HepG2 (cell line): ENCODE results near the gene MSI2. TPM values are rescaled to one million over a fixed set of nuclear protein-coding genes. Genes with fewer than 3 reads are reported as not detected.

Experiments used
- ATAC-seq: fragments of 200-7000 bp; cut with Tn5 transposase; 3 replicates; pipeline ENCODE4 v1.9.1; 2020; ENCODE audit warnings: mild to moderate bottlenecking, moderate library complexity
- BruUV-seq: library from RNA; stranded (reverse); fragments of 400-500 nt; replicated peaks from 2 replicates; lab custom pipeline; 2021; lab: Mats Ljungman, UMichigan
- CTCF ChIA-PET: fragments of 300-600 bp; formaldehyde crosslinking; extraction: SDS; loops from one replicate; lab custom pipeline; 2021; ENCODE audit warnings: low total read pairs, inconsistent platforms, low intra/inter-chr PET ratio; lab: Yijun Ruan, JAX
- POLR2A ChIA-PET: fragments of 350-600 bp; sonication (Branson Sonifier 250); formaldehyde crosslinking; loops from one replicate; lab custom pipeline; 2020; ENCODE audit warnings: antibody characterized with exemption, inconsistent platforms; lab: Yijun Ruan, JAX
- DNase-seq: peaks from one replicate; pipeline ENCODE4 v3.0.0-alpha.2; 2015; ENCODE audit warnings: low spot score
- FAIRE-seq: peaks from 3 replicates; lab custom pipeline; 2011; peaks lifted over from hg19 to GRCh38; lab: Jason Lieb, UNC
- H2AFZ ChIP-seq: one replicate; pipeline ENCODE4 v1.6.1; 2011; ENCODE audit warnings: low read length, inconsistent platforms
- H3K27ac ChIP-seq: fragments of 300-600 bp; 3 replicates; pipeline ENCODE4 v1.8.0; 2011; ENCODE audit warnings: mixed run types, mild to moderate bottlenecking, mixed read lengths, low read length, inconsistent platforms; ENCODE audit not compliant: insufficient read depth; ENCODE audit errors: extremely low read length
- H3K27me3 ChIP-seq, 2 experiments: fragments of 200-600 bp in 1 of 2; 2 replicates in 1 of 2; 3 replicates in 1 of 2; pipeline versions ENCODE4 v1.6.0 to v1.8.0; 2011; ENCODE audit warnings: low read length in 2 of 2, mild to moderate bottlenecking in 2 of 2, moderate library complexity in 2 of 2, inconsistent platforms in 1 of 2; ENCODE audit not compliant: insufficient read depth in 2 of 2, control insufficient read depth in 1 of 2
- H3K36me3 ChIP-seq, 2 experiments: fragments of 200-600 bp in 1 of 2; replicated peaks in 1 of 2; 2 replicates in 1 of 2; 3 replicates in 1 of 2; pipeline versions ENCODE4 v1.5.1 to v1.8.0; 2011; ENCODE audit warnings: low read length in 2 of 2, inconsistent platforms in 1 of 2; ENCODE audit not compliant: insufficient read depth in 2 of 2, control insufficient read depth in 1 of 2
- H3K4me1 ChIP-seq: 2 replicates; pipeline ENCODE4 v1.5.1; 2012; ENCODE audit warnings: low read length, inconsistent platforms; ENCODE audit not compliant: insufficient read depth
- H3K4me2 ChIP-seq: 2 replicates; pipeline ENCODE4 v1.6.0; 2011; ENCODE audit warnings: low read depth, low read length, inconsistent platforms
- H3K4me3 ChIP-seq, 3 experiments: fragments of 200-600 bp in 1 of 3; sonication (generic), shearing (Covaris generic) in 1 of 3; replicated peaks in 1 of 3; 2 replicates each; pipeline ENCODE4 v1.5.1; 2011 to 2016; ENCODE audit warnings: low read length in 3 of 3, inconsistent platforms in 2 of 3, low read depth in 2 of 3, mild to moderate bottlenecking in 2 of 3, control low read depth in 1 of 3, mixed read lengths in 1 of 3; ENCODE audit not compliant: insufficient read depth in 1 of 3
- H3K79me2 ChIP-seq: one replicate; pipeline ENCODE4 v1.6.1; 2011; ENCODE audit warnings: low read length, inconsistent platforms; ENCODE audit not compliant: insufficient read depth
- H3K9ac ChIP-seq: 2 replicates; pipeline ENCODE4 v1.6.0; 2011; ENCODE audit warnings: mild to moderate bottlenecking, low read depth, low read length, inconsistent platforms; ENCODE audit not compliant: insufficient read depth
- H3K9me3 ChIP-seq: 2 replicates; pipeline ENCODE4 v1.5.1; 2012; ENCODE audit warnings: mild to moderate bottlenecking, low read length
- H4K20me1 ChIP-seq: 2 replicates; pipeline ENCODE4 v1.6.0; 2011; ENCODE audit warnings: inconsistent platforms, mild to moderate bottlenecking, low read length, moderate library complexity; ENCODE audit not compliant: insufficient read depth
- ARID2 ChIP-seq: sonication (generic); formaldehyde crosslinking; IDR thresholded peaks from 2 replicates; pipeline ENCODE4 v1.8.1; 2022; ENCODE audit warnings: mild to moderate bottlenecking, missing genetic modification reagents, borderline replicate concordance
- ZBTB38 ChIP-seq: sonication (generic); formaldehyde crosslinking; IDR thresholded peaks from 2 replicates; pipeline ENCODE4 v1.5.1; 2020; ENCODE audit warnings: mild to moderate bottlenecking, missing genetic modification reagents
- WGBS: methylation state at CpG from one replicate; pipeline ENCODE4 v1.1.6; 2017; ENCODE audit warnings: low lambda C conversion rate; 5-methylcytosine and 5-hydroxymethylcytosine counted together
- in situ Hi-C: cut with HindIII; loops from 2 replicates; pipeline ENCODE4 v1.10.0; 2017; ENCODE audit warnings: low pct_unique_long_range_greater_than_20kb; ENCODE audit not compliant: extremely low pct_ligation_motif_present
- intact Hi-C: fragments of 100-400 bp; cut with micrococcal nuclease; formaldehyde crosslinking; loops from one replicate; pipeline ENCODE4 v1.10.0; 2022; ENCODE audit not compliant: unreplicated experiment
- polyA plus RNA-seq, 8 experiments: library from polyadenylated mRNA; depleted of rRNA in 3 of 8; stranded (reverse) in 7 of 8; unstranded in 1 of 8; fragments of >200 nt; fragmentation: Illumina TruSeq in 4 of 8; extraction: Trizol in 4 of 8; gene quantifications; 2 replicates each; pipeline versions ENCODE4 v1.2.1 to v1.2.3, GENCODE V29; 2011 to 2016; ENCODE audit warnings: low read depth in 4 of 8, missing spikeins in 1 of 8, mixed read lengths in 1 of 8; ENCODE audit not compliant: insufficient read depth in 1 of 8
- total RNA-seq, 5 experiments: library from RNA; depleted of rRNA; stranded (reverse); fragments of >200 nt; fragmentation: Illumina TruSeq; extraction: Trizol; gene quantifications; 2 replicates each; pipeline ENCODE4 v1.2.3, GENCODE V29; 2016; ENCODE audit warnings: low read depth in 1 of 5
- TF ChIP-seq, protein P1 (sequence below): sonication (generic); formaldehyde crosslinking; IDR thresholded peaks from 2 replicates; pipeline ENCODE4 v1.4.0; 2020; ENCODE audit warnings: mild to moderate bottlenecking, missing genetic modification reagents
- TF ChIP-seq, protein P2 (sequence below): sonication (generic); formaldehyde crosslinking; IDR thresholded peaks from 2 replicates; pipeline ENCODE4 v1.4.0; 2020; ENCODE audit warnings: mild to moderate bottlenecking, missing genetic modification reagents
- TF ChIP-seq, protein P3 (sequence below): sonication (generic); formaldehyde crosslinking; IDR thresholded peaks from 2 replicates; pipeline ENCODE4 v1.8.0; 2023; ENCODE audit warnings: mild to moderate bottlenecking, missing genetic modification reagents

The MSI2 gene
- total and polyA plus RNA-seq, 2 of the 13 experiments (the other 11 are each of a cell fraction or from before 2014, with no cell fraction given), result 77.5 to 78.4 TPM

DNA sequence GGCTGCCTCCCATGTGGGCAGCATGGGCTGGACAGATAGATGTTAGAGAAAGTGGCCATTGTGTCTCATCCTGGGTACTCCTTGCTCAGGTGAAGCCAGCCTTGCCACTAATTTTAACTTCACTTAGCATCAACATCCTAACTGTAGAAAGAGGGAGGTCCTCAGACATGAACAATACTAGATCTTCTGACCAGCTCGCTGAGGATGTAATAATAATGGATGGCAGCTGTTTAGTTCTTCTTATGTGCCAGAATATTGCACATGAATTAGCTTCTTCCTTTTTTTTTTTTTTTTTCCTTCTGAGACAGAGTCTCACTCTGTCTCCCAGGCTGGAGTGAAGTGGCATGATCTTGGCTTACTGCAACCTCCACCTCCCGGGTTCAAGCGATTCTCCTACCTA, 256.4 kb downstream of the MSI2 start:
- 93% methylated on average over 3 of the region's 3 CpGs for WGBS
- DNase-seq (no peak), FAIRE-seq (no peak), ATAC-seq (no peak)
- no TSS peak for BruUV-seq
- ChIA-PET CTCF (no interaction called here), POLR2A (interaction anchor here (0.7 kb wide), 1 partner anchor 46 kb away, joined by 3 read pairs; no protein-coding TSS in a partner anchor)
- no peak overlapping the region for H3K9ac ChIP-seq
- H4K20me1 ChIP-seq, result no peaks in the 10 kb centered on the region
- H2AFZ ChIP-seq, result no peak overlapping the region
- no peak overlapping the region for H3K27ac ChIP-seq
- H3K4me3 ChIP-seq, result no peak overlapping the region
- in situ Hi-C loops (no loop called here), intact Hi-C loops (no loop called here)
- no peaks in the 10 kb centered on the region; a peak in 1 of 5 replicates for H3K27me3 ChIP-seq
- peaks cover 10% of the 10 kb centered on the region for H3K79me2 ChIP-seq
- H3K36me3 ChIP-seq, result peaks cover 5 to 8% of the 10 kb centered on the region in 2 experiments; a peak in 4 of 5 replicates
- H3K4me1 ChIP-seq, result peaks cover 45% of the 10 kb centered on the region
- no peak overlapping the region for H3K4me2 ChIP-seq
- H3K9me3 ChIP-seq, result no peaks in the 10 kb centered on the region
- TF ChIP-seq, protein P1, sequence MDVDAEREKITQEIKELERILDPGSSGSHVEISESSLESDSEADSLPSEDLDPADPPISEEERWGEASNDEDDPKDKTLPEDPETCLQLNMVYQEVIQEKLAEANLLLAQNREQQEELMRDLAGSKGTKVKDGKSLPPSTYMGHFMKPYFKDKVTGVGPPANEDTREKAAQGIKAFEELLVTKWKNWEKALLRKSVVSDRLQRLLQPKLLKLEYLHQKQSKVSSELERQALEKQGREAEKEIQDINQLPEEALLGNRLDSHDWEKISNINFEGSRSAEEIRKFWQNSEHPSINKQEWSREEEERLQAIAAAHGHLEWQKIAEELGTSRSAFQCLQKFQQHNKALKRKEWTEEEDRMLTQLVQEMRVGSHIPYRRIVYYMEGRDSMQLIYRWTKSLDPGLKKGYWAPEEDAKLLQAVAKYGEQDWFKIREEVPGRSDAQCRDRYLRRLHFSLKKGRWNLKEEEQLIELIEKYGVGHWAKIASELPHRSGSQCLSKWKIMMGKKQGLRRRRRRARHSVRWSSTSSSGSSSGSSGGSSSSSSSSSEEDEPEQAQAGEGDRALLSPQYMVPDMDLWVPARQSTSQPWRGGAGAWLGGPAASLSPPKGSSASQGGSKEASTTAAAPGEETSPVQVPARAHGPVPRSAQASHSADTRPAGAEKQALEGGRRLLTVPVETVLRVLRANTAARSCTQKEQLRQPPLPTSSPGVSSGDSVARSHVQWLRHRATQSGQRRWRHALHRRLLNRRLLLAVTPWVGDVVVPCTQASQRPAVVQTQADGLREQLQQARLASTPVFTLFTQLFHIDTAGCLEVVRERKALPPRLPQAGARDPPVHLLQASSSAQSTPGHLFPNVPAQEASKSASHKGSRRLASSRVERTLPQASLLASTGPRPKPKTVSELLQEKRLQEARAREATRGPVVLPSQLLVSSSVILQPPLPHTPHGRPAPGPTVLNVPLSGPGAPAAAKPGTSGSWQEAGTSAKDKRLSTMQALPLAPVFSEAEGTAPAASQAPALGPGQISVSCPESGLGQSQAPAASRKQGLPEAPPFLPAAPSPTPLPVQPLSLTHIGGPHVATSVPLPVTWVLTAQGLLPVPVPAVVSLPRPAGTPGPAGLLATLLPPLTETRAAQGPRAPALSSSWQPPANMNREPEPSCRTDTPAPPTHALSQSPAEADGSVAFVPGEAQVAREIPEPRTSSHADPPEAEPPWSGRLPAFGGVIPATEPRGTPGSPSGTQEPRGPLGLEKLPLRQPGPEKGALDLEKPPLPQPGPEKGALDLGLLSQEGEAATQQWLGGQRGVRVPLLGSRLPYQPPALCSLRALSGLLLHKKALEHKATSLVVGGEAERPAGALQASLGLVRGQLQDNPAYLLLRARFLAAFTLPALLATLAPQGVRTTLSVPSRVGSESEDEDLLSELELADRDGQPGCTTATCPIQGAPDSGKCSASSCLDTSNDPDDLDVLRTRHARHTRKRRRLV (CRISPR knock-in tag), result no peak
- TF ChIP-seq, protein P2, sequence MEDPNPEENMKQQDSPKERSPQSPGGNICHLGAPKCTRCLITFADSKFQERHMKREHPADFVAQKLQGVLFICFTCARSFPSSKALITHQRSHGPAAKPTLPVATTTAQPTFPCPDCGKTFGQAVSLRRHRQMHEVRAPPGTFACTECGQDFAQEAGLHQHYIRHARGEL (CRISPR knock-in tag), result no peak
- TF ChIP-seq ARID2 (CRISPR knock-in tag) (no peak), ZBTB38 (CRISPR knock-in tag) (no peak)
- TF ChIP-seq, protein P3, sequence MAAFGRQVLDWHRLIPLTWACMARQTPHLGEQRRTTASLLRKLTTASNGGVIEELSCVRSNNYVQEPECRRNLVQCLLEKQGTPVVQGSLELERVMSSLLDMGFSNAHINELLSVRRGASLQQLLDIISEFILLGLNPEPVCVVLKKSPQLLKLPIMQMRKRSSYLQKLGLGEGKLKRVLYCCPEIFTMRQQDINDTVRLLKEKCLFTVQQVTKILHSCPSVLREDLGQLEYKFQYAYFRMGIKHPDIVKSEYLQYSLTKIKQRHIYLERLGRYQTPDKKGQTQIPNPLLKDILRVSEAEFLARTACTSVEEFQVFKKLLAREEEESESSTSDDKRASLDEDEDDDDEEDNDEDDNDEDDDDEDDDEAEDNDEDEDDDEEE (CRISPR knock-in tag), result no peak
